HG03378 (cell line): ENCODE results near the gene CDK13.

Experiments
- ATAC-seq: cut with Tn5 transposase; IDR thresholded peaks from one replicate; pipeline ENCODE4 v1.9.1; 2021; ENCODE audit warnings: mild to moderate bottlenecking, moderate library complexity; ENCODE audit not compliant: unreplicated experiment

The CDK13 gene

GRCh38 chr7:39948956-39949928 lies 814 bp upstream of the CDK13 start:
- ATAC-seq: peak; percentile 73

DNA sequence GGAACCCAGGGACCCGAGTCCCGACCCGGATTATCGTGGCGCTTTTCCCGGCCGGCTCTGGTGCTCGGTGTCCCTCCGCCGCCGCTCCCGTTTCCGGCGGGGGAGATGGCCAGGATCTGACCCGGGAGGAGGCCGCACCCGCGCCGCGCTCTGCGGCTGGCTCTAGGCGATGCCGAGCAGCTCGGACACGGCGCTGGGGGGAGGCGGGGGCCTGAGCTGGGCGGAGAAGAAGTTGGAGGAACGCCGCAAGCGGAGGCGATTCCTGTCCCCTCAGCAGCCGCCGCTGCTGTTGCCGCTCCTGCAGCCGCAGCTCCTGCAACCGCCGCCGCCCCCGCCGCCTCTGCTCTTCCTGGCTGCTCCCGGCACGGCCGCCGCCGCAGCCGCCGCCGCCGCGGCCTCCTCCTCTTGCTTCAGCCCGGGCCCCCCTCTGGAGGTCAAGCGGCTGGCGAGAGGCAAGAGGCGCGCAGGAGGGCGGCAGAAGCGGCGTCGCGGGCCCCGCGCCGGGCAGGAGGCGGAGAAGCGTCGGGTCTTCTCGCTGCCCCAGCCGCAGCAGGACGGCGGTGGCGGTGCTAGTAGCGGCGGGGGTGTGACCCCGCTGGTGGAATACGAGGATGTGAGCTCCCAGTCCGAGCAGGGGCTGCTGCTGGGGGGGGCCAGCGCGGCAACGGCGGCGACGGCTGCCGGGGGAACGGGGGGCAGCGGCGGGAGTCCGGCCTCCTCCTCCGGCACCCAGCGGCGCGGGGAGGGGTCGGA lies 593 bp downstream of the CDK13 start:
- ATAC-seq: no peak

GRCh38 chr7:39951226-39952194 lies 1.5 kb downstream of the CDK13 start:
- ATAC-seq: peak; percentile 18

DNA sequence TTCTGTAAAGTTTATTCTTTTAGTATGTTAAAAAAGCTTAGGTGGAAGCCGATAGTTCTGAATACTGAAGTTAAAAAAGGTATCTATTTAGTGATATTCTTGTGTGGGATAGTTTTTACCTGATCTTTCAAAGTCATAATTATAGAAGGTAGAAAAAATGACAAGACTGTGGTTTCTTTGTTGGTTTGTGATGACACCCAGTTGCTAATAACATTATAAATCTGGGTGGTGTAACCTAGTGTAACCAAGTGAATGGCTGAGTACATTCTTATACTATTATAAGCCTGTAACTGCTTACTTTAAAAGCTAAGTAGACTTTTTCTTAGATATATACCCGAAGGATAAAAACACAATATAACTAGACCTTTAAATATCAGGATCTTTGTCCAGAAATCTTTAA lies 2.3 kb downstream of the CDK13 start:
- no peak for ATAC-seq

DNA sequence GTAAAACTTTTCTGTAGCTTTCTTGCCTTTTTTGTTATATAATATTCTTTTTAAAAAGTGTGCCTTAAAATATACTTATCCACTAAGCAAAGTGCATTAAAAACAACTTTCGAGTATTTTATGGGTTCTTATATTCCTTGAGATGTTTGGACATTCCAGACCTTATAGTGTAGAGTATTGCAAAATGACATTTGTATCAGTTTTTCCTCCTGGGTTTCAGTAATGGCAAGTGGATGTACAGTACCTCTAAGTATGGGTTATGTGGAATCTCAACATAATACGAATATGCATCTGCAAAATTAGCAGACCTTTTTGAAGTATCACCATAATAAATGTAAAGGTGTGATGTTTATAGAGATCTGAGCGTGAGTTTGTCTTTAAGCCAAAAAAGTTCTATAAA lies 2.7 kb downstream of the CDK13 start:
- ATAC-seq: no peak

DNA sequence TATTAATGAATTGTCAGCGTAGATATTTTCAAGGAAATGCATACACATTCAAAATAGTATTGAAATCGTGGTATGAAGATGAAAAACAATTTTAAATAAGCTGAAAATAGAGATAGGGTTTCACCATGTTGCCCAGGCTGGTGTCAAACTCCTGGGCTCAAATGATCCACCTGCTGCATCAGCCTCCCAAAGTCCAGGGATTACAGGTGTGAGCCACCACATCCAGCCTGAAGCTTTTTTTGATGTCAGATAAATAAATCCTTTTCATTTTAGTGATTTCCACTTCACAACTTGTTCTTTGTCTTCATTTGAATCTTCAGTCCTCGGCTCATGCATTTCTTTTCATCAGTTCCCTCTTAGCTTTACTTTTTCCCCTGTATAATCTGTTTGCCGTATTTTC lies 4.6 kb downstream of the CDK13 start:
- no peak for ATAC-seq

GRCh38 chr7:39958038-39958437 lies 8.0 kb downstream of the CDK13 start:
- ATAC-seq: no peak

DNA sequence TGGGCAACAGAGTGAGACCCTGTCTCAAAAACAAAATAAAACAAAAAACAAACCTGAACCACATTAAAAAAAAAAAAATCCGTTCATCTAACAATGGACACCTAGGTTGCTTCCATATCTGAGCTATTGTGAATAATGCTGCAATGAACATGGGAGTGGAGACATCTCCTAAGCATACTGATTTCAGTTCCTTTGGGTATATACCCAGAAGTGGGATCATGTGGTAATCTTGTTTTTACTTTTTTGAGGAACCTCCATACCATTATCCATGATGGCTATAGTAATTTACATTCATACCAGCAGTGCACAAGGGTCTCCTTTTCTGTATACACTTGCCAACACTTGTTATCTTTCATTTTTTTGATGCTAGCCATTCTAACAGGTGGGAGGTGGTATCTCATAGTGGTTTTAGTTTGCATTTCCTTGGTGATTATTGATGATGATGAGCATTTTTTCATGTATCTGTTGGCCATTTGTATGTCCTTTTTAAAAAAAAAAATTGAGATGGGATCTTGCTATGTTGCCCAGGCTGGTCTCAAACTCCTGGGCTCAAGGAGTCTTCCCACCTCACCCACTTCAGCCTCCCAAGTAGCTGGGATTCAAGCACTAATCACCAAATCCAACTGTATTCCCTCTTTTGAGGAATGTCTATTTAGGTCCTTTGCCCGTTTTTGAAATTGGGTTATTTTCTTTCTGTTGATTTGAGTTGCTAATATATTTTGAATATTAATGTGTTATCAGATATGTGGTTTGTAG lies 17.5 kb downstream of the CDK13 start:
- no peak for ATAC-seq

- ATAC-seq: no peak
Measured at GRCh38 chr7:39969431-39969830, 19.4 kb downstream of the CDK13 start.

GRCh38 chr7:39971924-39972323 lies 21.9 kb downstream of the CDK13 start:
- ATAC-seq: peak; percentile 50

DNA sequence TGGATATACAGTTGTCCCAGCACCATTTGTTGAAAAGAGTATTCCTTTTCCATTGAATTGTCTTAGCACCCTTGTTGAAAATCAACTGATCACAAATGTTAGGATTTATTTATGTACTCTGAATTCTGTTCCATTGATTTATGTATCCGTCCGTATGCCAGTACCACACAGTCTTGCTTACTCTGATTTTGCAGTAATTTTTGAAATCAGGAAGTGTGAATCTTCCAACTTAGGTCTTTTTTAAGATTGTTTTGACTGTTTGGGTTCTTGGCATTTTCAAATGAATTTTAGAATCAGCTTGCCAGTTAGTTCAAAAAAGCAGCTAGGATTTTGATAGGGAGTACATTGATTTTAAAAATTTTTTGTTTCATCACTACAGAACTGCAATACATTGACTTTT lies 23.7 kb downstream of the CDK13 start:
- ATAC-seq: no peak

DNA sequence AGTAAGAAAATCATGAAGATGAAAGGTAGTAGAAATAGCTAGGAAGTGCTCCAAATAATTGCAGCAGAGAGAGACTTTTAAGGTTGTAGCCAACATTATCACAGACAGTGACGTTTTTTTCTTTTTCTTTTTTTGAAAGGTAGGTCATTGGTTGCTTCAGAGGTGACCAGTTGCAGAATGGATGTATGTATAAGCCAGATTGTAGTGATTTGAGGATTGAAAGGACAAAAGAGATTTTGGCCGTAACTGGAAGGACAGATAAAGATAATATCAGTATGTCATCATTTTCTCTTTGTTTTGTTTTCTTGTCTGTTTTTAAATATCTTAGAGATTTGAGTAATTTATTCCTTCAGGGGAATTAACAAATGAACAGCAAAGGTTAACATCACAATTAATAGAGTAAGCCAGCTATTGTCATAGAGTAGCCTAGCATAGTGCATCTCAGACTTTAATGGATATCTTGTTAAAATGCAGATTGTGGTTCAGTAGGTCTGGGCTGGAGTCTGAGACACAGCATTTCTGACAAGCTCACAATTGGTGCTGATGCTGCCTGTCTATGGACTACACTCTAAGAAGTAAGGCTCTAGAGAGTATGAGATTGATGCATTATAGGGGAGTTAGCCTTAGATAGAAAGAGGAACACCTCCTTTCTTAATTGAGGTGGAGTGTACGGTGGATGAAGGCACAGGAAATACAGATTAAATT lies 28.3 kb downstream of the CDK13 start:
- ATAC-seq: no peak

GRCh38 chr7:39979406-39980073 lies 29.5 kb downstream of the CDK13 start:
- no peak for ATAC-seq

DNA sequence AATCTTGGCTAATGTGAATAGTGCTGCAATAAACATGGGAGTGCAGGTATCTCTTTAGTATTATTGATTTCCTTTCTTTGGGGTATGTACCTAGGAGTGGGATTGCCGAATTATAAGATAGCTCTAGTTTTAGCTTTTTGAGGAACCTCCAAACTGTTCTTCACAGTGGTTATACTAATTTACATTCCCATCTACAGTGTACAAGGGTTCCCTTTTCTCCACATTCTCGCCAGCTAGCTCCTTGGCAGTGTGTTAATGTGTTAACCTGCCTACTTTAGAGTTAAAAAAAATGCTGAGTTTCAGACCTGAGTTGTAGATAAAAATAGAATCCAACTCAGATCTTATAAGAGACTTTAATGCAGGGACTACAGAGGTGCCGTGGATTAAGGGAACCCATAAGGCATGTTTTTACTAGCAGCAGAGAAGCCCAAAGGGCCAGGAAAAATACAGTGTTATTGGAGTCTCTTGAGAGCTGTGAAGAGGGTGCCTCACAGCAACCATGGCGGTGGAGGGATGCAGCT lies 35.4 kb downstream of the CDK13 start:
- ATAC-seq: no peak

- no peak for ATAC-seq
Measured at GRCh38 chr7:39987641-39988347, 37.7 kb downstream of the CDK13 start.

DNA sequence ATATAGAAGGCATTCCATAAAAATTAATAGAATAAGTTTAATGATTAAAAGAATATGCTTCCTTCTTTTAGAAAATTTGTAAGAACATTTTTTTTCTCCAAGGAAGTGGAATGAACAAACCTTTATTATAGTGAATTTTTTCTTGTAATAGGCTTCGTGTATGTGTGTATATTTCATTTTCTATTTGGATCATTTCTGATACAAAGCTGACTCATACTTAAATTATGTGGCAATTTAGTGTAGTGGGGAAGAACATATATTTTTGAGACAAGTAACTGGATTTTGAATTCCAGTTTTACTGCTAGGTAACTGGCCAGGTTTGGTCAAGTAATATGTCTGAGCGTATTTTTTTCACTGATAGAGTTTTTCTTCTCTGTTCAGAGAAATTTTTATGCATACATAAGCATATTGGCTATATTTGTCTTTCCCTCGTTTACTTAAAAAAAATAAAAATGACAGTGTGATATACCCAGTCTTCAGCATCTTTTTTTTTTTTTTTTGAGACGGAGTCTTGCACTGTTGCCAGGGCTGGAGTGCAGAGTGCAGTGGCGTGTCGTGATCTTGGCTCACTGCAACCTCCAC lies 50.8 kb downstream of the CDK13 start:
- ATAC-seq: no peak

DNA sequence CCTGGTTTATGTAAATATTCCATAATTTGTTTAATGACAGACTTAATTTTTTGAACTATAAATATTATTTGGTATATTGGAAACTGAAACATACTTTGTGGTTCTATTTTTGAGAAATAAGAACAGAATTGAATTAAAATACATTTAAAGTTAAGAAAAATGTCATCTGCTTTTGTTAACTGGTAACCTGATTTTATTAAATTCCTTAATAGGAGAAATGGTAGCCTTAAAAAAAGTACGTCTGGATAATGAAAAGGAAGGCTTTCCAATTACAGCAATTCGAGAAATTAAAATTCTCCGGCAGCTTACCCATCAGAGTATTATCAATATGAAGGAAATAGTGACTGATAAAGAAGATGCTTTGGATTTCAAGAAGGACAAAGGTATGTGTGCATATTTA lies 51.6 kb downstream of the CDK13 start:
- ATAC-seq: no peak

- ATAC-seq: no peak
Measured at GRCh38 chr7:40003597-40003996, 53.5 kb downstream of the CDK13 start.
